Upper lobe of left lung (tissue), 4 donors: ENCODE data around the gene TAF4.

ENCODE experiments used
- CTCF ChIP-seq, 6 experiments: fragments of 450-650 bp in 4 of 6; fragments of 200-600 bp in 2 of 6; sonication (generic) in 2 of 6; IDR thresholded peaks; one replicate each; pipeline ENCODE4 v1.5.1; 2016 to 2019; ENCODE audit warnings: antibody characterized with exemption in 6 of 6
- EP300 ChIP-seq, 4 donors: sonication (generic); formaldehyde crosslinking; IDR thresholded peaks; one replicate each; pipeline ENCODE4 v1.5.1; 2017; ENCODE audit warnings: antibody characterized with exemption in 4 of 4, control low read depth in 2 of 4
- POLR2A ChIP-seq, 4 donors: fragments of 450-650 bp; IDR thresholded peaks; one replicate each; pipeline ENCODE4 v1.5.1; 2016 to 2017; ENCODE audit warnings: antibody characterized with exemption in 4 of 4, mild to moderate bottlenecking in 2 of 4
- POLR2AphosphoS5 ChIP-seq, 2 donors: sonication (generic); formaldehyde crosslinking; IDR thresholded peaks; one replicate each; pipeline ENCODE4 v1.5.1; 2017; ENCODE audit warnings: antibody characterized with exemption in 2 of 2

- TF ChIP-seq POLR2A (IDR thresholded peaks at IDR 0.05) (no peak), CTCF (IDR thresholded peaks at IDR 0.05) (no peak), EP300 (IDR thresholded peaks at IDR 0.05) (no peak), POLR2AphosphoS5 (IDR thresholded peaks at IDR 0.05) (no peak)
These were observed 38.6 kb upstream of the TAF4 start for GRCh38 chr20:62104234-62104789.
